ENCODE measurements around the gene PCGF1. TPM values are rescaled to one million over a fixed set of nuclear protein-coding genes. Genes with fewer than 3 reads are reported as not detected.

PCGF1 gene
- total and polyA plus RNA-seq, 2 of the 13 experiments (the other 11 are each of a cell fraction or from before 2014, with no cell fraction given), result 20.4 to 22.6 TPM

GRCh38 chr2:74482801-74483674 is 24.5 kb downstream of the PCGF1 start, which contains the start of the genes CCDC142 and TTC31 (continued):
- TF ChIP-seq AKNA (CRISPR knock-in tag; IDR thresholded peaks at IDR 0.05; ENCODE audit: borderline replicate concordance) (no peak), SOX6 (IDR thresholded peaks at IDR 0.05) (no peak), SOX6 (CRISPR knock-in tag; IDR thresholded peaks at IDR 0.05) (peak; percentile 77), NFATC3 (CRISPR knock-in tag; IDR thresholded peaks at IDR 0.05) (peak; percentile 81; the same call in 1 of the 2 replicates), ZNF788 (CRISPR knock-in tag; IDR thresholded peaks at IDR 0.05; ENCODE audit: borderline replicate concordance) (peak; percentile 81), NR2C2 (CRISPR knock-in tag; IDR thresholded peaks at IDR 0.05; ENCODE audit: borderline replicate concordance) (peak; percentile 100), ZNF234 (CRISPR knock-in tag; conservative IDR thresholded peaks at IDR 0.05) (no peak), ARNT2 (CRISPR knock-in tag; IDR thresholded peaks at IDR 0.05; ENCODE audit: low read depth) (peak; percentile 51; the same call in 1 of the 2 replicates), BCL6 (CRISPR knock-in tag; IDR thresholded peaks at IDR 0.05) (peak; percentile 23), TAF1 (CRISPR knock-in tag; IDR thresholded peaks at IDR 0.05) (peak; percentile 90), ZNF570 (CRISPR knock-in tag; IDR thresholded peaks at IDR 0.05; ENCODE audit: borderline replicate concordance) (no peak), MBNL3 (CRISPR knock-in tag; conservative IDR thresholded peaks at IDR 0.05) (no peak), SIX1 (CRISPR knock-in tag; IDR thresholded peaks at IDR 0.05; ENCODE audit: borderline replicate concordance) (peak; percentile 92), ZNF543 (CRISPR knock-in tag; IDR thresholded peaks at IDR 0.05) (0 out of 2 replicates have a peak, but pooled peaks have one; percentile 85), TBL1XR1 (IDR thresholded peaks at IDR 0.05; ENCODE audit: borderline replicate concordance, low read length, partially characterized antibody) (peak; percentile 28), AHDC1 (CRISPR knock-in tag; IDR thresholded peaks at IDR 0.05; ENCODE audit: borderline replicate concordance) (no peak; the same call in 1 of the 2 replicates), ELF3 (CRISPR knock-in tag; IDR thresholded peaks at IDR 0.05) (peak; percentile 80), KLF12 (CRISPR knock-in tag; IDR thresholded peaks at IDR 0.05; ENCODE audit: borderline replicate concordance) (peak; percentile 96), XRCC5 (optimal IDR thresholded peaks at IDR 0.05; ENCODE audit: low read length) (peak; percentile 91)
